B cell (primary cell): ENCODE data around the gene SWAP70. TPM values are rescaled to one million over a fixed set of nuclear protein-coding genes. Genes with fewer than 3 reads are reported as not detected.

Experiments used
- ATAC-seq: fragments of 200-7000 bp; cut with Tn5 transposase; one replicate; pipeline ENCODE4 v1.10.0; 2021; ENCODE audit warnings: low read depth, mild to moderate bottlenecking, moderate number of reproducible peaks, moderate library complexity
- CTCF ChIA-PET: fragments of 350-600 bp; sonication (Branson Sonifier 250); formaldehyde crosslinking; loops from one replicate; lab custom pipeline; 2021; ENCODE audit warnings: antibody characterized with exemption, inconsistent platforms; lab: Charles Lee
- POLR2A ChIA-PET: fragments of 350-600 bp; sonication (Branson Sonifier 250); formaldehyde crosslinking; loops from one replicate; lab custom pipeline; 2021; ENCODE audit warnings: antibody characterized with exemption; lab: Charles Lee
- DNase-seq: peaks from one replicate; pipeline ENCODE4 v3.0.0; 2013
- H2AFZ ChIP-seq: 2 replicates; pipeline ENCODE4 v1.6.1; 2012; ENCODE audit warnings: mild to moderate bottlenecking, low read depth, low read length; ENCODE audit not compliant: insufficient read depth, poor library complexity, severe bottlenecking
- H3K27ac ChIP-seq, 2 donors: 1 replicate in 1 of 2; 2 replicates in 1 of 2; pipeline ENCODE4 v1.5.1; 2012 to 2013; ENCODE audit warnings: low read length in 2 of 2, mild to moderate bottlenecking in 2 of 2, moderate library complexity in 1 of 2
- H3K27me3 ChIP-seq, 4 experiments: fragments of 200-600 bp in 1 of 4; sonication (generic) in 1 of 4; replicated peaks in 1 of 4; 1 replicate in 2 of 4; 2 replicates in 2 of 4; pipeline versions ENCODE4 v1.6.1 to v1.7.0; 2013 to 2016; ENCODE audit warnings: low read length in 3 of 4, mild to moderate bottlenecking in 2 of 4, mixed read lengths in 1 of 4, moderate library complexity in 1 of 4; ENCODE audit not compliant: insufficient read depth in 4 of 4, control insufficient read depth in 3 of 4; ENCODE audit errors: control extremely low read depth in 1 of 4
- H3K36me3 ChIP-seq, 2 experiments: replicated peaks in 1 of 2; 1 replicate in 1 of 2; 2 replicates in 1 of 2; pipeline versions ENCODE4 v1.6.1 to v1.7.1; 2013; ENCODE audit warnings: low read length in 1 of 2; ENCODE audit not compliant: insufficient read depth in 2 of 2, control insufficient read depth in 1 of 2; ENCODE audit errors: control extremely low read depth in 1 of 2, extremely low read depth in 1 of 2
- H3K4me1 ChIP-seq, 2 donors: fragments of 200-600 bp in 1 of 2; sonication (generic) in 1 of 2; 1 replicate in 1 of 2; 2 replicates in 1 of 2; pipeline versions ENCODE4 v1.5.1 to v1.6.1; 2013 to 2017; ENCODE audit warnings: low read length in 2 of 2; ENCODE audit not compliant: control insufficient read depth in 2 of 2, insufficient read depth in 2 of 2
- H3K4me2 ChIP-seq: replicated peaks from 2 replicates; pipeline ENCODE3; 2012; ENCODE audit warnings: mild to moderate bottlenecking, low read depth, low read length; ENCODE audit not compliant: poor library complexity, severe bottlenecking
- H3K4me3 ChIP-seq, 5 experiments: fragments of 200-600 bp in 1 of 5; sonication (generic) in 1 of 5; 1 replicate in 3 of 5; 2 replicates in 2 of 5; pipeline versions ENCODE4 v1.5.1 to v1.7.0; 2011 to 2016; ENCODE audit warnings: low read length in 4 of 5, mild to moderate bottlenecking in 4 of 5, low read depth in 2 of 5, control low read depth in 1 of 5, moderate library complexity in 1 of 5; ENCODE audit not compliant: insufficient read depth in 1 of 5; ENCODE audit errors: control extremely low read depth in 1 of 5, extremely low read depth in 1 of 5
- H3K79me2 ChIP-seq: fragments of 200-600 bp; sonication (generic); one replicate; pipeline ENCODE4 v1.6.0; 2016; ENCODE audit warnings: low read length; ENCODE audit not compliant: control insufficient read depth, insufficient read depth
- H3K9ac ChIP-seq: fragments of 200-600 bp; sonication (generic); 2 replicates; pipeline ENCODE4 v1.6.1; 2017; ENCODE audit warnings: mild to moderate bottlenecking, low read length, moderate library complexity
- H3K9me3 ChIP-seq, 3 donors: one replicate each; pipeline versions ENCODE4 v1.6.1 to v1.7.1; 2013; ENCODE audit warnings: low read length in 2 of 3; ENCODE audit not compliant: control insufficient read depth in 2 of 3, insufficient read depth in 1 of 3; ENCODE audit errors: control extremely low read depth in 1 of 3
- H4K20me1 ChIP-seq: 2 replicates; pipeline ENCODE4 v1.6.0; 2012; ENCODE audit warnings: mild to moderate bottlenecking, low read length; ENCODE audit not compliant: insufficient read depth, control insufficient read depth, poor library complexity, severe bottlenecking
- H3K27ac Mint-ChIP-seq: one replicate; pipeline ENCODE4 v1.8.0; 2021; ENCODE audit warnings: mixed read lengths
- H3K27me3 Mint-ChIP-seq: one replicate; pipeline ENCODE4 v1.8.0; 2021; ENCODE audit warnings: mixed read lengths
- H3K4me1 Mint-ChIP-seq: one replicate; pipeline ENCODE4 v1.8.0; 2021; ENCODE audit warnings: mixed read lengths
- H3K4me3 Mint-ChIP-seq: one replicate; pipeline ENCODE4 v1.8.0; 2021; ENCODE audit warnings: mixed read lengths
- H3K9me3 Mint-ChIP-seq: one replicate; pipeline ENCODE4 v1.8.0; 2022; ENCODE audit warnings: mixed read lengths; ENCODE audit not compliant: insufficient read depth
- EZH2 ChIP-seq: IDR thresholded peaks from 2 replicates; pipeline ENCODE4 v1.6.1; 2012; ENCODE audit warnings: borderline replicate concordance, low read depth, mild to moderate bottlenecking, moderate library complexity, low read length; ENCODE audit not compliant: insufficient read depth, poor library complexity, severe bottlenecking
- WGBS: methylation state at CpG from one replicate; pipeline ENCODE4 v1.1.5; 2013; ENCODE audit warnings: missing lambda C conversion rate; ENCODE audit not compliant: insufficient coverage; 5-methylcytosine and 5-hydroxymethylcytosine counted together
- intact Hi-C: fragments of 100-400 bp; cut with micrococcal nuclease; formaldehyde crosslinking; loops from one replicate; pipeline ENCODE4 v1.10.0; 2022
- polyA plus RNA-seq: library from polyadenylated mRNA; depleted of rRNA; stranded (reverse); fragments of >200 nt; gene quantifications from 2 replicates; pipeline ENCODE4 v1.2.3, GENCODE V29; 2012
- total RNA-seq, 2 donors: library from RNA; stranded (reverse); fragments of 120-200 nt in 1 of 2; gene quantifications; 1 replicate in 1 of 2; 2 replicates in 1 of 2; pipeline versions ENCODE4 v1.2.3 to v1.2.4, GENCODE V29; 2013 to 2022
- TF ChIP-seq, protein P1 (sequence below): fragments of 200-600 bp; IDR thresholded peaks from one replicate; pipeline ENCODE4 v1.8.0; 2022; ENCODE audit warnings: antibody characterized with exemption, mild to moderate bottlenecking

The SWAP70 gene
- total and polyA plus RNA-seq, 2 donors (not counting 1 experiment from before 2014, with no cell fraction given), result 69.8 to 200 TPM

DNA sequence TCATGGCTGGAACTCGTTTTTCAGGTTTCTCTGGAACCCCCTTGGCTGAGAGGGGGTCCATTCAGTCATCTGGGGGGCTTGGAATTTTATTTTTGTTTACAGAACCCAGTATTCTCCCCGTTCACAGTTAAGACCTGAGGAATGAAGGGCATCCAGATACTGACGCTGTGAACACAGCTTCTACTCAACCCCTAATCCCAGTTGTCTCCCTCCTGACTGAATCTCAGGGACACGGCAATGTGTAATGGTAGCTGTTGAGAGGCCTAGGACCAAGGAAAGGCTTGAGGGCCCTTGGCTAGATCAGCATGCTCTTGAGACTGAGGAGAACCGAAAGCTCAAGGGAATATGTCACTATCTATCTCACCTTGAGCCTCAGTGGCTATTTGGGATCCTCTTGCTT, 113.6 kb downstream of the SWAP70 start:
- Histone ChIP-seq H3K4me3 (no peak overlapping the region), H3K27ac (no peak overlapping the region), H3K9ac (no peak overlapping the region), H4K20me1 (no peaks in the 10 kb centered on the region), H3K4me2 (no peak overlapping the region), H2AFZ (no peak overlapping the region), H3K36me3 (peaks cover 0 to 15% of the 10 kb centered on the region in 2 experiments), H3K9me3 (no peaks in the 10 kb centered on the region), H3K4me1 (no peaks in the 10 kb centered on the region), H3K27me3 (no peaks in the 10 kb centered on the region), H3K79me2 (peaks cover 8% of the 10 kb centered on the region)
- TF ChIP-seq, protein P1, sequence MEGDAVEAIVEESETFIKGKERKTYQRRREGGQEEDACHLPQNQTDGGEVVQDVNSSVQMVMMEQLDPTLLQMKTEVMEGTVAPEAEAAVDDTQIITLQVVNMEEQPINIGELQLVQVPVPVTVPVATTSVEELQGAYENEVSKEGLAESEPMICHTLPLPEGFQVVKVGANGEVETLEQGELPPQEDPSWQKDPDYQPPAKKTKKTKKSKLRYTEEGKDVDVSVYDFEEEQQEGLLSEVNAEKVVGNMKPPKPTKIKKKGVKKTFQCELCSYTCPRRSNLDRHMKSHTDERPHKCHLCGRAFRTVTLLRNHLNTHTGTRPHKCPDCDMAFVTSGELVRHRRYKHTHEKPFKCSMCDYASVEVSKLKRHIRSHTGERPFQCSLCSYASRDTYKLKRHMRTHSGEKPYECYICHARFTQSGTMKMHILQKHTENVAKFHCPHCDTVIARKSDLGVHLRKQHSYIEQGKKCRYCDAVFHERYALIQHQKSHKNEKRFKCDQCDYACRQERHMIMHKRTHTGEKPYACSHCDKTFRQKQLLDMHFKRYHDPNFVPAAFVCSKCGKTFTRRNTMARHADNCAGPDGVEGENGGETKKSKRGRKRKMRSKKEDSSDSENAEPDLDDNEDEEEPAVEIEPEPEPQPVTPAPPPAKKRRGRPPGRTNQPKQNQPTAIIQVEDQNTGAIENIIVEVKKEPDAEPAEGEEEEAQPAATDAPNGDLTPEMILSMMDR, result no peak
- TF ChIP-seq EZH2, result no peak
- Mint-ChIP-seq H3K4me1 (no peaks in the 10 kb centered on the region), H3K27ac (no peak overlapping the region), H3K4me3 (no peak overlapping the region), H3K27me3 (no peaks in the 10 kb centered on the region), H3K9me3 (no peaks in the 10 kb centered on the region)
- intact Hi-C loops, result no loop called here
- CTCF ChIA-PET, result no interaction called here
- ATAC-seq, result no peak
- no peak for DNase-seq
- WGBS, result 100% methylated on average over 1 of the region's 5 CpGs
- POLR2A ChIA-PET, result no interaction called here

GRCh38 chr11:9780929-9781328, 117.1 kb downstream of the SWAP70 start:
- Histone ChIP-seq H3K27ac (no peak overlapping the region), H3K27me3 (no peaks in the 10 kb centered on the region), H3K4me2 (no peak overlapping the region), H4K20me1 (no peaks in the 10 kb centered on the region), H3K4me1 (no peaks in the 10 kb centered on the region), H3K9me3 (no peaks in the 10 kb centered on the region), H3K9ac (no peak overlapping the region), H3K36me3 (peaks cover 3 to 15% of the 10 kb centered on the region in 2 experiments), H3K79me2 (peaks cover 8% of the 10 kb centered on the region), H3K4me3 (no peak overlapping the region), H2AFZ (no peak overlapping the region)
- TF ChIP-seq, protein P1, result no peak
- no peaks in the 10 kb centered on the region for H3K27me3 Mint-ChIP-seq
- DNase-seq (no peak), ATAC-seq (no peak)
- intact Hi-C loops, result no loop called here
- WGBS, result 100% methylated on average over 1 of the region's 4 CpGs
- no peak overlapping the region for H3K4me3 Mint-ChIP-seq
- ChIA-PET POLR2A (no interaction called here), CTCF (no interaction called here)
- H3K27ac Mint-ChIP-seq, result no peak overlapping the region
- H3K4me1 Mint-ChIP-seq, result no peaks in the 10 kb centered on the region
- H3K9me3 Mint-ChIP-seq, result no peaks in the 10 kb centered on the region
